Measurements from ENCODE around the gene OCIAD1.

Gene OCIAD1

DNA sequence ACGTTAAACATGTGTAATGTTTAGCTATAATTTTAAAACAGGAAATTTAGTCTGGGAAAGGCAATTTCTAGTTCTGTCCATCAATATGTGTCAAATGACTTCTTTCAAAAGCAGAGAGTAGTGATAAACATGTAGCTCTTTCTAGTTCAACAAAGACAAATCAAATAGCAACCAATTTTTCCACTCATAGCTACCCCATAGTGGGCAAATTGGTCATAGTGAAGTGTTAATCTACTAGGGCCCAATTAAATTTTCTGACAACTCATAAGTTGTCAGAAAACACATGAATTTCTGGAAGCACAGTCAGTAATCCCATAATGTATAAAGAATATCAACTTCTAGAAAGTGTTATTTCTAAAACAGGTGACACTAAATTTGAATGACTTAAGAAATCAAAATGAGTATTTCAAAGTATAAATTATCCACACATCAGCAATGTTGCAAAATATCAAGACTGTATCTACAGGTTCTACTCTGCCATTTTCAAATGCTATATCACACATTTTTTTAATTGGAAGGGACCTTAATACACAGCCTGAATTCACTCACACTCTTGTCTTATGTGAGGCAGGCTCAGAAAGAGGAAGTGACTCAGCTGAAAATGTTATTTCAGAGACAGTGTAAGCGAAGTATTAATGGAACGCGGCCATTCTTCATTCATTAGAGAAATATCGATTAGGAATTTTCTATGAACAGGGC, 68.0 kb downstream of the OCIAD1 start:
- DNase-seq = peak; percentile 41

DNA sequence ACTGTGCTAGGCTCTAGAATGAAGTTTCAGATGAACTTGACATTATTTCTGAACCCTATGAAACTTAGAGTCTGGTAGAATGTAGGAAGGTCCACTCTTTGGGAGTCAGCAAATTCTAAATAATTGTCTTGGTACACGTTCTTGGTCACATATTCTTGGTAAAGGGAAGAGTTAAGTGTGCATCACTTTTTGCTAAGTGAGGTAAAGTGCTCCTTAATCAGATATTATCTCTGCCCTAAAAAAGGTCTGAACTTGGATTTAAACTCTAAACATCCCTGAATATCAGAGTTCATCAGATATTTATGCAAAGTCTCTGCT, 68.5 kb downstream of the OCIAD1 start:
- no peak for DNase-seq

DNA sequence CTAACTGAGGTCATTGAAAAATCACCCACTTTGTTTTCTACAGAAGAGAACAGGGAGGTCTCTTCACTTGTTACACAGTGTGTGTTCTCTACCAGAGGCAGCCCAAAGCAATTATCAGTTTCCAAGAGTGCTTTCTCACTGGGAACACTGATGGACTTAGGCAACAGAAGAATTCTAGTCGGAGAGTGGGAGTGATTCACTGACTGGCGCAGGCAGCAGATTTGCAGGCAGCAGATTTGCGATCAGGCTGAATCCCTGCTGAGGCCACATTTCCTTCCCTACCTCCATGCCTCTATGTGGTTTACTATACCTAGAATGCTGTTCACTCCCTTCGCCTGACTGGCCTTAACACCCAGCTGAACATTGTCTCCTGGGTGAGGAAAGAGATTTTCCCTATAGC, 69.1 kb downstream of the OCIAD1 start:
- DNase-seq = peak; percentile 26

DNA sequence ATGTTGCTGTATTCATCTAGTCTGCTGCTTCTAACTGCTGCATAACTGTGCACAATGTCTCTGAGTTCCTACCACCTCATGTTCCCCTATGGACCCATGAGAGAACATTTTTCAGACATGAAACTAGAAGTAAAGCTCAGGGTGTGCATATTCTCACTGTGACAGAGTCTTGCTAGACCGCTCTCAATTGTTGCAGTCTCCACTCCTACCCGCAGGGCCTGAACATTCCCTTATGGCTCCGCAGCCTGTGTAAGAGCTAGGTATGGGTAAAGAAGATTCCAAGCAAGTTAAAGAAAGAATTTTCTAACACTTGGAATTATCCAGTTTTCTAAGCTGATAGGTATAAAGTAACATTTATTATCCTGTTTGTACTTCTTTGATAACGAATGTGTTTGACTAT, 70.3 kb downstream of the OCIAD1 start:
- no peak for DNase-seq

DNA sequence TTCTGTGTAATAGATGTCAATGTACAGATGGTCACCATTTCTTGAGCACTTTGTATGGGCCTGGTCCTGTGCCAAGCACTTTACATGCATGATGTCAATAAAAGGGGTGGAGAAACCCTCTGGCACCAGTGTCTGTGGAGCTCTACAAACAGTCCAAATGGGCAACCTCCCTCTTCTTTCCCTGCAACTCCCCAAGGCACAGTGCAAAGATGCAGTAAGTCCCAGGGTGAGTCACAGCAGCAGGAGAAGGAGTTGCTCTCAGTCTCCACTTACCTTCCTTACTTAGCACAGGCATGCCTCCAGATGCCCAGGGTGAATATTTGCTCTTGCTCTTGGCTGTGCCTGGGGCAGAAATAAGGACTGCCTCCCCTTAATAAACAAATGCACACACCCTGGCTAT, 71.4 kb downstream of the OCIAD1 start:
- peak; percentile 56 for DNase-seq

DNA sequence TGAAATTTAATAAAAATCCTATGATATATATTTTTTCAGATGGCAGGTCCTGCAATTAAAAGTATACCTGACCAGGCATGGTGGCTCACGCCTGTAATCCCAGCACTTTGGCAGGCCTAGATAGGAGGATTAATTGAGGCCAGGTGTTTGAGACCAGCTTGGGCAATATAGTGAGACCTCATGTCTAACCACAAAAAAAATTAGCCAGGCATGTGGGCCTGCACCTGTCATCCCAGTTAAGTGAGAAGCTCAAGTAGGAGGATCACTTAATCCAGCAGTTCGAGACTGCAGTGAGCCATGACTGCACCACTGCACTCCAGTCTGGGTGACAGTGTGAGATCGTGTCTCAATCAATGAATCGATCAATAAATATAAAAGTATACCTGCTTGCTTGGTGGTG, 73.2 kb downstream of the OCIAD1 start:
- peak; percentile 50 for DNase-seq

DNA sequence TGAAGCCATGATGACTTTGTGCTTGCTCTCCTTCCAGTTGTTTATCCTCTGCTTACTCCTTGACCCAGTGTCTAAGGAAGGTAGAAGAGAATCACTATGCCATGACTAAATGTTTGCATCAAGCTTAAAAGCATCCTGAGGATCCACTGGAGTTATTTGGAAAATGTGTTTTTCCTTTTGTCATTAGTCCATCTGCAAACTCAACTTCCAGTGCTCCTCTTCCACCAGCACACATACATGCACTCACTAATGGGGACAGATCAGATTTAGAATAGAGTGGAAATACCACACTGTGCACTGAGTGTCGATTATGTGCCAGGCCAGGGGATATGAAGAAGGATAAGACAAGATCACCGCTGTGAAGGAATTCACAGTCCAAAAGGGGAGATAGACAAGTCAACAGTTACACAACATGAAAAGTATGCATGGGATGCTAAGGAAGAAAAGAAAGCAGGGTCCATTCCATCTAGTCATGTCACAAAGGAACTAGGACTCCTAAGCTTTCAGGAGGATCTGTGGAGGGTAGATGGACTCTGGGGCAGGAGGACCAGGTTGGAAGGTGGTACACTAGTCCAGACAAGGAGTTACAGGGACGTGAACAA, 73.8 kb downstream of the OCIAD1 start:
- DNase-seq = no peak

DNA sequence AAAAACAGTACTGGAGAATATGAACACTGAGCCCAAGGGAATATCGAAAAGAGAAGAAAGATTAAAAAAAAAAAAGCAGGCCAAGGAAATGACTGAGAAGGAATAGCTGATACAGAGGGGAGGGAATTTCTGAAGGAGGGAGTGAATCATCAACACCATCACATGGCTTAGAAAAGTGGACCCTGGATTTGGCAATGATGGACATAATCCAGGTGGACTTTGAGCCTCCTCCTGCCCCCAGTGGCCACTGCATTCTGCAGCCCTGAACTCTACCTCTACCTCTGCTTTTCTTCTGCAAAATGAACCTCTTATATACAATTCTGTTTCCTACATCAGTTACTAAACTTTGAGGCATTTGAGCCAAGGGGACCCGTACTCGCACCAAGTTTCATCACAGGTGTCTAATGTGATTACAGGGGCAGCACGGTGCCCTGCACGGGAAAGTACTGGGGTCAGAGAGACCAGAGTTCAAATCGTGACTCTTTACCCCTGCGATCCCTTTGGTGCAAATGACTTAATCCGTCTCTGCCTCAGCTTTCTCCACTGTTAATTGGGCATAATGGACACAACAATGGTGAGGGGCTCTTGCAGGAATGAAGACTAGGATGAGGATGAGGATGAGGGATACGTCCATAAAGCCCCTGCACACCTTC, 74.6 kb downstream of the OCIAD1 start:
- peak; percentile 86 for DNase-seq

DNA sequence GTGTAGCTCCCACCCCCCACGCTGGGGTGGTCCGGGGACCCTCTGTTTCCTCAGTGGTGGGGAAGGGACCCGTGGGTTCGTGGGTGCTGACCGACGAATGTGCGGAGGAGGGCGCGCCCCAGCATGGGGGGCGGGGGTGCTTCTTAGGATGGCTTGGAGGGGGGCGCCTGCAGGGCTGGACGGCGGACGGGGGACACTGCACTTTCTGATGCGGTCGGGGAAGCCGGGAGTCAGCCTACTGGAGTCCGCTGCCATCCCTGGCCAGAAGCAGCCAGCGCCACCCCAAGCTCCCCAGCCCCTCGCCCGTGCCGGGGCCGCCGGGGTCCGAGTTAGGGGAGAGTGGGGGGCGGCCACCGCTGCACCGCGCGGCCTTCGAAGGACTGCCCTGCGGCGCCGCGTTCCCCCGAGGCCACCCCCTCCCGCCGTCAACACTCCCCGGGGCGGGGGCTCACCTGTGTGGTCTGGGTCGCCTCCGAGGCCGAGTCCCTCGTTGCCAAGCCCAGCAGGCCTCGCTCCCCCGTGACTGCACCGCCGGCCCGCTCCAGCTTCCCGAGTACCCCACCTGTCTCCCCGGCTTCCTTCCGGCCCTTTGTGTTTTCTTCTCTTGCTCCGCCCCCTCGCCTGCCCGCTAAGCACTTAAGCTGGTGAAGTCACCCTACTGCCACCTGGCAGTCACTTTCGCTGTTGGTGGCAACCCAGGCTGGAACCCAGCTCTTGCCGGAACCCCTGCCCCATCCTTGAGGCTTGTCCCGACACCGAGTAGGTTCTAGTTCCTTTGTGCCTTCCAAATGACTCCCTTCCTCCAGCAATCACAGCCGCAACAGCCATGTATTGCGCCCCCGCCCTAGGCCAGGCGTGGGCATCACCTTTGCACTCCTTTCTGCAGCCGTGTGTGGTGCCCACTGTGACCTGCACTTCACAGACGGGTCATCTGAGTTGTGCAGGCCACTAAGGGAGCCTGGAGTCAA, 75.6 kb downstream of the OCIAD1 start, which contains the start of gene OCIAD2:
OCIAD2 (minus strand) TSS at position 569 of the 968 bp plus-strand sequence. CDS start 2,225 bp downstream, outside the sequence.
- peak; percentile 99 for DNase-seq

DNA sequence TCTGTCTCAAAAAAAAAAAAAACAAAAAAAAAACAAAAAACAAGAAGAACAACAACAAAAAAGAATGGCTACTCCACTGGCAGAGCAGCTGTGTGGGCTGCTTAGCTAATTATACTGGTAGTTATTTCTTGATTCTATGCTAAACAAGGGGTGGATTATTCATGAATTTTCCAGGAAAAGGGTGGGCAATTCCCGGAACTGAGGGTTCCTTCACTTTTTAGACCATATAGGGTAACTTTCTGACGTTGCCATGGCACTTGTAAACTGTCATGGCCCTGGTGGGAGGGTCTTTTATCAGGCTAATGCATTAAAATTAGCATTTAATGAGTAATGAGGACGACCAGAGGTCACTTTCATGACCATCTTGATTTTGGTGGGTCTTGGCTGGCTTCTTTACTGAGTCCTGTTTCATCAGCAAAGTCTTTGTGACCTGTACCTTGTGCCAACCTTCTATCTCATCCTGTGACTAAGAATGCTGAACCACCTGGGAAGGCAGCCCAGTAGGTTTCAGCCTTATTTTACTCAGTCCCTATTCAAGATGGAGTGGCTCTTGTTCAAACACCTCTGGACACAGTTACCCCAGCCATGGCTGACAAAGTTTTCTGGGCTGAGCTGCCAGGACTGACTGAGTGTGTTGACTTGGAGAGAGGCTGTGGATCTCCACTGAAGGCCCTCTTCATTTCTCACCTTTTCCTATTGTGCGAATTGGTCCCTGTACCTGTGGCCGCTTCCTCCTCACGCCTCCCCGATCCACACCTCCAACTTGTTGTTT, 77.0 kb downstream of the OCIAD1 start:
- no peak for DNase-seq

DNA sequence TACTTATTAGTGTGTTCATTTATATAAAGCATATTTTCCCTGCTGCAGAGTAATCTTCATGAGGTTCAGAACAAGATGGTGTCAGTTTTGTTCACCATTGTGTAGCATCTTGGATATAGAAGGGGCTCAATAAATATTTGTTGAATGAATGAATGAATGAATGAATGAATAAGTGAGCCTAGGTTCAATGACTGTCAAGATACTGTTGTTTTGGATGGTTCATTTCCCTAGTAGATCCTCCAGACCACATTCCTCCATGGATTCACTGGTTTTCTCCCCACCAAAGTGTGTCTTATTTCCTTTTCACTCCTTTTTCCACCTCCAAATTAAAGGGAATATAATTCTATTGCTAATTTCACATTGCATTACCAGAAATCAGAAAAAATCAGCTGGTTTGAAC, 77.8 kb downstream of the OCIAD1 start:
- no peak for DNase-seq

DNA sequence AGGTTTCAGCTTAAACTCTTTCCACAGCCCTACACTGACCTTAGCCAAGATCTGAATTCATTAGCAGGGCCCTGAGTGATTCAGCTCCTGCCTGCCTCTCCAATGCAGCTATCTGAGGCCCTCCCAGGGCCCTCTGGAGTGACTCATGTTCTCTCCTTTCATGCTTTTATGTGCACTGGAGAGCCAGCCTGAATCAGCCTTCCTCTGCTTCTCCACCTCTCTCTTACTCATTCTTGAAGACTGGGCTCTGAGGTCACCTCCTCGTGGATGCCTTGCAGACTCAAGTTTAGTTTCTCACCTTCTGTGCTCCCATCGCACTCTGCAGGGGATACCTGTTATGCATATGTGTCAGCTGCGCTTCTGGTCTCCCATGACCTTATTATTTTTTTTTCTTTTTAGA, 78.8 kb downstream of the OCIAD1 start:
- DNase-seq = peak; percentile 92

DNA sequence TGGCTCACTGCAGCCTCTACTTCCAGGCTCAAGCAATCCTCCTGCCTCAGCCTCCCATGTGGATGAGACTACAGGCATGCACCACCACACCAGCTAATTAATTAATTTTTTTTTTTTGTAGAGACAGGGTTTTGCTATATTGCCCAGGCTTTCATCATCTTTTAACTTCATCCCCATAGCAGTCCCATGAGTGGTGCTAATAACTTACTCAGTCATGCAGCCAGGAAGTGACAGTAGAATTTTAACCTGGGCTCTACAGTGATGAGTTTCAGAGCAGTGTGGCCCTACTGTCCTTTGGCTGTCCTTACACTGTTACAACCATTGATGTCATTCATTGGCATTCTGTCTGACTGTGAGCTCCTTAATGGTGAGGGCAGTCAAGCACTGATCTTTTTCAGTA, 79.6 kb downstream of the OCIAD1 start:
- DNase-seq = peak; percentile 23

Measured in DMS53 (cell line).